WTC11 (cell line): ENCODE data around the gene HDDC3. TPM values are rescaled to one million over a fixed set of nuclear protein-coding genes. Genes with fewer than 3 reads are reported as not detected.

Experiments used
- ATAC-seq: fragments of 200-7000 bp; cut with Tn5 transposase; 2 replicates; pipeline ENCODE4 v1.10.0; 2021; ENCODE audit warnings: mild to moderate bottlenecking, moderate library complexity
- CTCF ChIA-PET: fragments of 300-600 bp; sonication (Branson Sonifier 250); formaldehyde crosslinking; loops from one replicate; lab custom pipeline; 2021; ENCODE audit warnings: antibody characterized with exemption; lab: Charles Lee
- POLR2A ChIA-PET: fragments of 350-600 bp; sonication (Branson Sonifier 250); formaldehyde crosslinking; loops from one replicate; lab custom pipeline; 2021; ENCODE audit warnings: antibody characterized with exemption; lab: Charles Lee
- DNase-seq: peaks from one replicate; pipeline ENCODE4 v3.0.0; 2021; ENCODE audit warnings: low spot score
- H3K27ac Mint-ChIP-seq: 2 replicates; pipeline ENCODE4 v1.8.0; 2021; ENCODE audit warnings: mixed read lengths
- H3K27me3 Mint-ChIP-seq: 2 replicates; pipeline ENCODE4 v1.8.0; 2021; ENCODE audit warnings: low read depth, mild to moderate bottlenecking, moderate library complexity, mixed read lengths
- H3K36me3 Mint-ChIP-seq: 2 replicates; pipeline ENCODE4 v1.8.0; 2021; ENCODE audit warnings: mixed read lengths
- H3K4me1 Mint-ChIP-seq: 2 replicates; pipeline ENCODE4 v1.8.0; 2022; ENCODE audit warnings: mixed read lengths
- H3K4me3 Mint-ChIP-seq: 2 replicates; pipeline ENCODE4 v1.8.0; 2021; ENCODE audit warnings: mild to moderate bottlenecking, moderate library complexity, mixed read lengths
- H3K9me3 Mint-ChIP-seq: 2 replicates; pipeline ENCODE4 v1.8.0; 2021; ENCODE audit warnings: mixed read lengths
- EMX1 ChIP-seq: fragments of 250-450 bp; sonication (Bioruptor Pico); IDR thresholded peaks from 2 replicates; pipeline ENCODE4 v1.8.0; 2021; ENCODE audit warnings: mild to moderate bottlenecking
- HMGA2 ChIP-seq: fragments of 250-450 bp; sonication (Bioruptor Pico); IDR thresholded peaks from 2 replicates; pipeline ENCODE4 v1.4.0; 2021; ENCODE audit warnings: mild to moderate bottlenecking, moderate library complexity
- NR3C1 ChIP-seq: sonication (generic); formaldehyde crosslinking; conservative IDR thresholded peaks from 2 replicates; pipeline ENCODE4 v1.8.1; 2023; ENCODE audit warnings: low read depth, mild to moderate bottlenecking, missing genetic modification reagents
- RELA ChIP-seq: sonication (generic); formaldehyde crosslinking; IDR thresholded peaks from 2 replicates; pipeline ENCODE4 v1.8.1; 2022; ENCODE audit warnings: missing genetic modification reagents, mild to moderate bottlenecking, borderline replicate concordance
- TP53 ChIP-seq: sonication (generic); formaldehyde crosslinking; IDR thresholded peaks from 2 replicates; pipeline ENCODE4 v1.8.1; 2023; ENCODE audit warnings: mild to moderate bottlenecking, missing genetic modification reagents
- ZNF232 ChIP-seq: sonication (generic); formaldehyde crosslinking; IDR thresholded peaks from 2 replicates; pipeline ENCODE4 v1.8.0; 2022; ENCODE audit warnings: mild to moderate bottlenecking, missing genetic modification reagents
- total RNA-seq: library from RNA; stranded (reverse); gene quantifications from 3 replicates; pipeline ENCODE4 v1.2.3, GENCODE V29; 2021
- TF ChIP-seq, protein P1 (sequence below): fragments of 250-450 bp; sonication (Bioruptor Pico); IDR thresholded peaks from 2 replicates; pipeline ENCODE4 v1.9.0; 2021; ENCODE audit warnings: mild to moderate bottlenecking, borderline replicate concordance
- TF ChIP-seq, protein P2 (sequence below): sonication (generic); formaldehyde crosslinking; IDR thresholded peaks from 2 replicates; pipeline ENCODE4 v1.8.0; 2023; ENCODE audit warnings: missing genetic modification reagents
- TF ChIP-seq, protein P3 (sequence below): fragments of 250-450 bp; sonication (Bioruptor Pico); conservative IDR thresholded peaks from 2 replicates; pipeline ENCODE4 v1.9.0; 2021; ENCODE audit warnings: mild to moderate bottlenecking
- TF ChIP-seq, protein P4 (sequence below): fragments of 200-600 bp; IDR thresholded peaks from 2 replicates; pipeline ENCODE4 v1.8.0; 2022; ENCODE audit warnings: antibody characterized with exemption
- TF ChIP-seq, protein P5 (sequence below): sonication (generic); formaldehyde crosslinking; IDR thresholded peaks from 2 replicates; pipeline ENCODE4 v1.8.1; 2022; ENCODE audit warnings: low read depth, missing genetic modification reagents, borderline replicate concordance
- TF ChIP-seq, protein P6 (sequence below): sonication (generic); formaldehyde crosslinking; IDR thresholded peaks from 2 replicates; pipeline ENCODE4 v1.8.0; 2022; ENCODE audit warnings: mild to moderate bottlenecking, missing genetic modification reagents

HDDC3 gene
- total RNA-seq, 1 experiment from 2014 or later: 16.4 TPM

DNA sequence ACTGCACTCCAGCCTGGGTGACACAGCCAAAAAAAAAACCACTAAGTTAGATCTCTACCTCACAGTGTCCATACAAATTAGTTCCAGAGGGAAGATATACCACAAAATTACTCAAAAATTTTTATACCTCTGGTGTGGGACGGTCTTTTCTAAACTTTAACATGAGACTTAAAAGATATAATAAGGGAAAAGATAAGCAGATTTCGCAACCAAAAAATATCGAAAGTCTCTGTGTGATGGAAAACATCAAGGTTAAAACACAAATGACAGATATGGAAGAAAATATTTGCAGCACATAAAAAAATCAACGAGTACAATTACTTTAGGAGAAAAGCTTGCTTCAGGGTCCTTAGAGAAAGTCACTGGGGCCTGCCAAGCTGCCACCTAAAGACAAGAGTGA, 10.5 kb downstream of the HDDC3 start:
- TF ChIP-seq, protein P1, sequence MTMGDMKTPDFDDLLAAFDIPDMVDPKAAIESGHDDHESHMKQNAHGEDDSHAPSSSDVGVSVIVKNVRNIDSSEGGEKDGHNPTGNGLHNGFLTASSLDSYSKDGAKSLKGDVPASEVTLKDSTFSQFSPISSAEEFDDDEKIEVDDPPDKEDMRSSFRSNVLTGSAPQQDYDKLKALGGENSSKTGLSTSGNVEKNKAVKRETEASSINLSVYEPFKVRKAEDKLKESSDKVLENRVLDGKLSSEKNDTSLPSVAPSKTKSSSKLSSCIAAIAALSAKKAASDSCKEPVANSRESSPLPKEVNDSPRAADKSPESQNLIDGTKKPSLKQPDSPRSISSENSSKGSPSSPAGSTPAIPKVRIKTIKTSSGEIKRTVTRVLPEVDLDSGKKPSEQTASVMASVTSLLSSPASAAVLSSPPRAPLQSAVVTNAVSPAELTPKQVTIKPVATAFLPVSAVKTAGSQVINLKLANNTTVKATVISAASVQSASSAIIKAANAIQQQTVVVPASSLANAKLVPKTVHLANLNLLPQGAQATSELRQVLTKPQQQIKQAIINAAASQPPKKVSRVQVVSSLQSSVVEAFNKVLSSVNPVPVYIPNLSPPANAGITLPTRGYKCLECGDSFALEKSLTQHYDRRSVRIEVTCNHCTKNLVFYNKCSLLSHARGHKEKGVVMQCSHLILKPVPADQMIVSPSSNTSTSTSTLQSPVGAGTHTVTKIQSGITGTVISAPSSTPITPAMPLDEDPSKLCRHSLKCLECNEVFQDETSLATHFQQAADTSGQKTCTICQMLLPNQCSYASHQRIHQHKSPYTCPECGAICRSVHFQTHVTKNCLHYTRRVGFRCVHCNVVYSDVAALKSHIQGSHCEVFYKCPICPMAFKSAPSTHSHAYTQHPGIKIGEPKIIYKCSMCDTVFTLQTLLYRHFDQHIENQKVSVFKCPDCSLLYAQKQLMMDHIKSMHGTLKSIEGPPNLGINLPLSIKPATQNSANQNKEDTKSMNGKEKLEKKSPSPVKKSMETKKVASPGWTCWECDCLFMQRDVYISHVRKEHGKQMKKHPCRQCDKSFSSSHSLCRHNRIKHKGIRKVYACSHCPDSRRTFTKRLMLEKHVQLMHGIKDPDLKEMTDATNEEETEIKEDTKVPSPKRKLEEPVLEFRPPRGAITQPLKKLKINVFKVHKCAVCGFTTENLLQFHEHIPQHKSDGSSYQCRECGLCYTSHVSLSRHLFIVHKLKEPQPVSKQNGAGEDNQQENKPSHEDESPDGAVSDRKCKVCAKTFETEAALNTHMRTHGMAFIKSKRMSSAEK: no peak
- TF ChIP-seq, protein P2, sequence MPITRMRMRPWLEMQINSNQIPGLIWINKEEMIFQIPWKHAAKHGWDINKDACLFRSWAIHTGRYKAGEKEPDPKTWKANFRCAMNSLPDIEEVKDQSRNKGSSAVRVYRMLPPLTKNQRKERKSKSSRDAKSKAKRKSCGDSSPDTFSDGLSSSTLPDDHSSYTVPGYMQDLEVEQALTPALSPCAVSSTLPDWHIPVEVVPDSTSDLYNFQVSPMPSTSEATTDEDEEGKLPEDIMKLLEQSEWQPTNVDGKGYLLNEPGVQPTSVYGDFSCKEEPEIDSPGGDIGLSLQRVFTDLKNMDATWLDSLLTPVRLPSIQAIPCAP (CRISPR knock-in tag): no peak
- TF ChIP-seq, protein P3, sequence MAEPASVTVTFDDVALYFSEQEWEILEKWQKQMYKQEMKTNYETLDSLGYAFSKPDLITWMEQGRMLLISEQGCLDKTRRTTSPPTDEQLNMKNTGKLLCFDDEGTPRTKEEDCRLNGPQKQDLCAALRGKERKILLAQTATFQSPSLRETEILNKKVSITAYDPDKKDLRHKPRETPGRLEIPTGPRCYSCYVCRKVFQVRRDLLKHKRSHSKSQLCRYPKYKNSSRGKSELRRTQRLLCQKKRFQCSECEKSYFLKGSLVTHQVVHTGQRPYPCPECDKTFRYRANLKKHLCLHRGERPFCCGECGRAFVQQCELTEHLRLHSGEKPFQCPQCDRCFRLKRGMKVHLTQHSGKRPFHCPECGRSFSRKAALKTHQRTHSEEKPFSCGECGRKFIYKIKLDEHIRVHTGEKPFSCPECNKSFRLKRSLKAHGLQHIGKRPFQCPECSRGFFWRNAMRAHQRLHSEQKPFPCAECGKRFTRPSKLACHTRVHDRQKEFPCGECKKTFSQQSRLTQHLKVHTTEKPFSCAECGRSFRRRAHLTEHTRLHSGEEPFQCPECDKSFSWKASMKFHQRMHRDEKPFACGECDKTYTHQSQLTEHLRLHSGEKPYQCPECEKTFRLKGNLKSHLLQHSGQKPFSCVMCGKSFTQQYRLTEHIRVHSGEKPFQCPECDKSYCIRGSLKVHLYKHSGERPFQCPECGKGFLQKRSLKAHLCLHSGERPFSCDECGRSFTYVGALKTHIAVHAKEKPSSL (CRISPR knock-in tag): no peak
- TF ChIP-seq, protein P4, sequence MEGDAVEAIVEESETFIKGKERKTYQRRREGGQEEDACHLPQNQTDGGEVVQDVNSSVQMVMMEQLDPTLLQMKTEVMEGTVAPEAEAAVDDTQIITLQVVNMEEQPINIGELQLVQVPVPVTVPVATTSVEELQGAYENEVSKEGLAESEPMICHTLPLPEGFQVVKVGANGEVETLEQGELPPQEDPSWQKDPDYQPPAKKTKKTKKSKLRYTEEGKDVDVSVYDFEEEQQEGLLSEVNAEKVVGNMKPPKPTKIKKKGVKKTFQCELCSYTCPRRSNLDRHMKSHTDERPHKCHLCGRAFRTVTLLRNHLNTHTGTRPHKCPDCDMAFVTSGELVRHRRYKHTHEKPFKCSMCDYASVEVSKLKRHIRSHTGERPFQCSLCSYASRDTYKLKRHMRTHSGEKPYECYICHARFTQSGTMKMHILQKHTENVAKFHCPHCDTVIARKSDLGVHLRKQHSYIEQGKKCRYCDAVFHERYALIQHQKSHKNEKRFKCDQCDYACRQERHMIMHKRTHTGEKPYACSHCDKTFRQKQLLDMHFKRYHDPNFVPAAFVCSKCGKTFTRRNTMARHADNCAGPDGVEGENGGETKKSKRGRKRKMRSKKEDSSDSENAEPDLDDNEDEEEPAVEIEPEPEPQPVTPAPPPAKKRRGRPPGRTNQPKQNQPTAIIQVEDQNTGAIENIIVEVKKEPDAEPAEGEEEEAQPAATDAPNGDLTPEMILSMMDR: no peak
- TF ChIP-seq NR3C1 (CRISPR knock-in tag) (no peak), RELA (no peak), HMGA2 (CRISPR knock-in tag) (no peak)
- TF ChIP-seq, protein P5, sequence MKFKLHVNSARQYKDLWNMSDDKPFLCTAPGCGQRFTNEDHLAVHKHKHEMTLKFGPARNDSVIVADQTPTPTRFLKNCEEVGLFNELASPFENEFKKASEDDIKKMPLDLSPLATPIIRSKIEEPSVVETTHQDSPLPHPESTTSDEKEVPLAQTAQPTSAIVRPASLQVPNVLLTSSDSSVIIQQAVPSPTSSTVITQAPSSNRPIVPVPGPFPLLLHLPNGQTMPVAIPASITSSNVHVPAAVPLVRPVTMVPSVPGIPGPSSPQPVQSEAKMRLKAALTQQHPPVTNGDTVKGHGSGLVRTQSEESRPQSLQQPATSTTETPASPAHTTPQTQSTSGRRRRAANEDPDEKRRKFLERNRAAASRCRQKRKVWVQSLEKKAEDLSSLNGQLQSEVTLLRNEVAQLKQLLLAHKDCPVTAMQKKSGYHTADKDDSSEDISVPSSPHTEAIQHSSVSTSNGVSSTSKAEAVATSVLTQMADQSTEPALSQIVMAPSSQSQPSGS (CRISPR knock-in tag): no peak
- CTCF ChIA-PET: interaction anchor here (0.6 to 6.6 kb wide), 3 partner anchors 12 to 32 kb away, joined by 3 to 75 read pairs (median 4); partner anchors contain the start of genes HDDC3, MAN2A2 and UNC45A
- H3K4me3 Mint-ChIP-seq: no peak overlapping the region
- H3K4me1 Mint-ChIP-seq: peaks cover 16% of the 10 kb centered on the region
- H3K9me3 Mint-ChIP-seq: no peaks in the 10 kb centered on the region
- H3K36me3 Mint-ChIP-seq: peaks cover 15% of the 10 kb centered on the region
- H3K27me3 Mint-ChIP-seq: no peaks in the 10 kb centered on the region; the same call in 1 of the 2 replicates
- no peak overlapping the region for H3K27ac Mint-ChIP-seq
- POLR2A ChIA-PET: no interaction called here
- ATAC-seq (no peak), DNase-seq (no peak)

- no peak overlapping the region for H3K4me3 Mint-ChIP-seq
- ChIA-PET CTCF (interaction anchor here (0.7 to 2.6 kb wide), 3 partner anchors 9 to 15 kb away, joined by 3 to 24 read pairs (median 4); partner anchors contain the start of genes HDDC3 and MAN2A2), POLR2A (no interaction called here)
- peaks cover 15% of the 10 kb centered on the region for H3K4me1 Mint-ChIP-seq
- H3K27ac Mint-ChIP-seq: no peak overlapping the region
- TF ChIP-seq ZNF232 (no peak), TP53 (CRISPR knock-in tag) (no peak), EMX1 (CRISPR knock-in tag) (no peak)
- TF ChIP-seq, protein P6, sequence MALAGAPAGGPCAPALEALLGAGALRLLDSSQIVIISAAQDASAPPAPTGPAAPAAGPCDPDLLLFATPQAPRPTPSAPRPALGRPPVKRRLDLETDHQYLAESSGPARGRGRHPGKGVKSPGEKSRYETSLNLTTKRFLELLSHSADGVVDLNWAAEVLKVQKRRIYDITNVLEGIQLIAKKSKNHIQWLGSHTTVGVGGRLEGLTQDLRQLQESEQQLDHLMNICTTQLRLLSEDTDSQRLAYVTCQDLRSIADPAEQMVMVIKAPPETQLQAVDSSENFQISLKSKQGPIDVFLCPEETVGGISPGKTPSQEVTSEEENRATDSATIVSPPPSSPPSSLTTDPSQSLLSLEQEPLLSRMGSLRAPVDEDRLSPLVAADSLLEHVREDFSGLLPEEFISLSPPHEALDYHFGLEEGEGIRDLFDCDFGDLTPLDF (CRISPR knock-in tag): no peak
- no peaks in the 10 kb centered on the region; the same call in 1 of the 2 replicates for H3K27me3 Mint-ChIP-seq
- no peaks in the 10 kb centered on the region for H3K9me3 Mint-ChIP-seq
- ATAC-seq: no peak
- no peak for DNase-seq
- H3K36me3 Mint-ChIP-seq: peaks cover 15% of the 10 kb centered on the region
Measured at GRCh38 chr15:90918835-90919234, 13.5 kb downstream of the HDDC3 start.
